ENCODE results near the gene ACSL4.
"Not testable (repeated sequence)": the region's sequence is repeated elsewhere in the genome, so short reads cannot be mapped to it uniquely, and the experiment has no call there.

ACSL4 gene

GRCh38 chrX:109681475-109682081 lies 51.5 kb downstream of the ACSL4 start:
- H3K23ac ChIP-seq (ENCODE audit: low read length) = no peak overlapping the region
- H3K9ac ChIP-seq (ENCODE audit: low read length) = no peak overlapping the region
- H4K8ac ChIP-seq (ENCODE audit: low read depth, low read length) = no peak overlapping the region
- no peak overlapping the region for H3K4me3 ChIP-seq (ENCODE audit: low read length)
- H3K79me2 ChIP-seq (ENCODE audit: control insufficient read depth, insufficient read depth, low read length) = no peaks in the 10 kb centered on the region
- WGBS (ENCODE audit: extremely low coverage, insufficient coverage, low lambda C conversion rate) = no CpG with 5 or more reads among the region's 2 CpGs
- no peak overlapping the region for H3K18ac ChIP-seq (ENCODE audit: low read length)
- H3K4me2 ChIP-seq (ENCODE audit: low read length) = no peak overlapping the region
- H3K27ac ChIP-seq (ENCODE audit: low read depth, low read length) = no peak overlapping the region
- no peak overlapping the region for H2BK120ac ChIP-seq (ENCODE audit: low read depth, low read length)
- no peaks in the 10 kb centered on the region for H3K27me3 ChIP-seq (ENCODE audit: insufficient read depth, low read length, poor library complexity)
- no peaks in the 10 kb centered on the region for H3K36me3 ChIP-seq (ENCODE audit: control insufficient read depth, insufficient read depth, low read length)
- no peaks in the 10 kb centered on the region for H3K4me1 ChIP-seq (ENCODE audit: control insufficient read depth, low read depth, low read length)
- H2BK15ac ChIP-seq (replicated peaks; ENCODE audit: low read depth) = no peak overlapping the region
- no peaks in the 10 kb centered on the region for H3K79me1 ChIP-seq (ENCODE audit: low read length)
- no peak overlapping the region for H4K5ac ChIP-seq (ENCODE audit: low read length)
- DNase-seq = no peak
- no peak overlapping the region for H2AK5ac ChIP-seq (ENCODE audit: low read length)
- H3K4ac ChIP-seq (ENCODE audit: low read depth, low read length) = no peak overlapping the region
- no peak overlapping the region for H2BK5ac ChIP-seq (ENCODE audit: low read length)
- H3K56ac ChIP-seq (ENCODE audit: low read length) = no peak overlapping the region

- no peak for DNase-seq
- Histone ChIP-seq H2AK5ac (ENCODE audit: low read length) (no peak overlapping the region), H2BK5ac (ENCODE audit: low read length) (no peak overlapping the region), H4K8ac (ENCODE audit: low read depth, low read length) (no peak overlapping the region), H3K56ac (ENCODE audit: low read length) (no peak overlapping the region), H3K27ac (ENCODE audit: low read depth, low read length) (no peak overlapping the region), H3K9ac (ENCODE audit: low read length) (no peak overlapping the region), H3K4ac (ENCODE audit: low read depth, low read length) (no peak overlapping the region), H2BK15ac (replicated peaks; ENCODE audit: low read depth) (no peak overlapping the region), H3K4me1 (ENCODE audit: control insufficient read depth, low read depth, low read length) (no peaks in the 10 kb centered on the region), H2BK120ac (ENCODE audit: low read depth, low read length) (no peak overlapping the region), H4K5ac (ENCODE audit: low read length) (no peak overlapping the region), H3K79me1 (ENCODE audit: low read length) (no peaks in the 10 kb centered on the region), H3K4me3 (ENCODE audit: low read length) (no peak overlapping the region), H3K18ac (ENCODE audit: low read length) (no peak overlapping the region), H3K4me2 (ENCODE audit: low read length) (no peak overlapping the region), H3K23ac (ENCODE audit: low read length) (no peak overlapping the region), H3K79me2 (ENCODE audit: control insufficient read depth, insufficient read depth, low read length) (no peaks in the 10 kb centered on the region), H3K36me3 (ENCODE audit: control insufficient read depth, insufficient read depth, low read length) (no peaks in the 10 kb centered on the region), H3K27me3 (ENCODE audit: insufficient read depth, low read length, poor library complexity) (no peaks in the 10 kb centered on the region)
These were observed 53.2 kb downstream of the ACSL4 start for GRCh38 chrX:109679820-109680219.

- H3K36me3 ChIP-seq (ENCODE audit: control insufficient read depth, insufficient read depth, low read length) = no peaks in the 10 kb centered on the region
These were observed 60.8 kb downstream of the ACSL4 start for GRCh38 chrX:109672239-109672638.

GRCh38 chrX:109671170-109671569 lies 61.9 kb downstream of the ACSL4 start:
- not testable (repeated sequence) for H3K79me1 ChIP-seq (ENCODE audit: low read length); DNase-seq; H4K5ac ChIP-seq (ENCODE audit: low read length); H3K79me2 ChIP-seq (ENCODE audit: control insufficient read depth, insufficient read depth, low read length); H2BK15ac ChIP-seq (replicated peaks; ENCODE audit: low read depth); H3K56ac ChIP-seq (ENCODE audit: low read length); H2AK5ac ChIP-seq (ENCODE audit: low read length); H2BK5ac ChIP-seq (ENCODE audit: low read length); H3K9ac ChIP-seq (ENCODE audit: low read length); H3K27ac ChIP-seq (ENCODE audit: low read depth, low read length); H4K8ac ChIP-seq (ENCODE audit: low read depth, low read length); H3K36me3 ChIP-seq (ENCODE audit: control insufficient read depth, insufficient read depth, low read length); H3K4me1 ChIP-seq (ENCODE audit: control insufficient read depth, low read depth, low read length); H3K4me2 ChIP-seq (ENCODE audit: low read length); H3K4ac ChIP-seq (ENCODE audit: low read depth, low read length); H3K23ac ChIP-seq (ENCODE audit: low read length); H2BK120ac ChIP-seq (ENCODE audit: low read depth, low read length); H3K18ac ChIP-seq (ENCODE audit: low read length); H3K4me3 ChIP-seq (ENCODE audit: low read length); H3K27me3 ChIP-seq (ENCODE audit: insufficient read depth, low read length, poor library complexity)
- no CpG with 5 or more reads among the region's 29 CpGs for WGBS (ENCODE audit: extremely low coverage, insufficient coverage, low lambda C conversion rate)

More at GRCh38 chrX:109672239-109672638, 60.8 kb downstream of the ACSL4 start:
- Histone ChIP-seq H4K8ac (ENCODE audit: low read depth, low read length) (peak overlapping the region; percentile 28), H2BK120ac (ENCODE audit: low read depth, low read length) (no peak overlapping the region), H3K4ac (ENCODE audit: low read depth, low read length) (no peak overlapping the region), H3K79me1 (ENCODE audit: low read length) (no peaks in the 10 kb centered on the region), H2AK5ac (ENCODE audit: low read length) (no peak overlapping the region), H3K23ac (ENCODE audit: low read length) (no peak overlapping the region), H3K56ac (ENCODE audit: low read length) (no peak overlapping the region), H4K5ac (ENCODE audit: low read length) (no peak overlapping the region), H3K18ac (ENCODE audit: low read length) (no peak overlapping the region), H3K4me1 (ENCODE audit: control insufficient read depth, low read depth, low read length) (no peaks in the 10 kb centered on the region), H3K79me2 (ENCODE audit: control insufficient read depth, insufficient read depth, low read length) (no peaks in the 10 kb centered on the region), H3K4me2 (ENCODE audit: low read length) (no peak overlapping the region), H3K27ac (ENCODE audit: low read depth, low read length) (no peak overlapping the region), H3K4me3 (ENCODE audit: low read length) (no peak overlapping the region), H3K27me3 (ENCODE audit: insufficient read depth, low read length, poor library complexity) (no peaks in the 10 kb centered on the region), H2BK15ac (replicated peaks; ENCODE audit: low read depth) (no peak overlapping the region), H3K9ac (ENCODE audit: low read length) (no peak overlapping the region), H2BK5ac (ENCODE audit: low read length) (no peak overlapping the region)
- no peak for DNase-seq

GRCh38 chrX:109667986-109668385 lies 65.1 kb downstream of the ACSL4 start:
- Histone ChIP-seq H3K4me2 (ENCODE audit: low read length) (no peak overlapping the region), H2BK120ac (ENCODE audit: low read depth, low read length) (no peak overlapping the region), H3K79me2 (ENCODE audit: control insufficient read depth, insufficient read depth, low read length) (no peaks in the 10 kb centered on the region), H3K36me3 (ENCODE audit: control insufficient read depth, insufficient read depth, low read length) (no peaks in the 10 kb centered on the region), H3K4me3 (ENCODE audit: low read length) (no peak overlapping the region), H3K23ac (ENCODE audit: low read length) (no peak overlapping the region), H3K27me3 (ENCODE audit: insufficient read depth, low read length, poor library complexity) (no peaks in the 10 kb centered on the region), H3K27ac (ENCODE audit: low read depth, low read length) (no peak overlapping the region), H3K9ac (ENCODE audit: low read length) (no peak overlapping the region), H2BK15ac (replicated peaks; ENCODE audit: low read depth) (no peak overlapping the region), H3K4me1 (ENCODE audit: control insufficient read depth, low read depth, low read length) (no peaks in the 10 kb centered on the region), H4K5ac (ENCODE audit: low read length) (no peak overlapping the region), H4K8ac (ENCODE audit: low read depth, low read length) (no peak overlapping the region), H2BK5ac (ENCODE audit: low read length) (no peak overlapping the region), H2AK5ac (ENCODE audit: low read length) (no peak overlapping the region), H3K4ac (ENCODE audit: low read depth, low read length) (no peak overlapping the region), H3K18ac (ENCODE audit: low read length) (no peak overlapping the region), H3K56ac (ENCODE audit: low read length) (no peak overlapping the region), H3K79me1 (ENCODE audit: low read length) (no peaks in the 10 kb centered on the region)
- no CpG with 5 or more reads among the region's 5 CpGs for WGBS (ENCODE audit: extremely low coverage, insufficient coverage, low lambda C conversion rate)
- DNase-seq = no peak

- no peak overlapping the region for H4K8ac ChIP-seq (ENCODE audit: low read depth, low read length)
- no peaks in the 10 kb centered on the region for H3K79me2 ChIP-seq (ENCODE audit: control insufficient read depth, insufficient read depth, low read length)
- H4K5ac ChIP-seq (ENCODE audit: low read length) = no peak overlapping the region
- no peaks in the 10 kb centered on the region for H3K79me1 ChIP-seq (ENCODE audit: low read length)
- H2AK5ac ChIP-seq (ENCODE audit: low read length) = no peak overlapping the region
- no peak for DNase-seq
- no peaks in the 10 kb centered on the region for H3K4me1 ChIP-seq (ENCODE audit: control insufficient read depth, low read depth, low read length)
- no peak overlapping the region for H3K56ac ChIP-seq (ENCODE audit: low read length)
- no peak overlapping the region for H3K9ac ChIP-seq (ENCODE audit: low read length)
- H3K27ac ChIP-seq (ENCODE audit: low read depth, low read length) = no peak overlapping the region
- no peak overlapping the region for H2BK5ac ChIP-seq (ENCODE audit: low read length)
- H2BK15ac ChIP-seq (replicated peaks; ENCODE audit: low read depth) = no peak overlapping the region
- no peaks in the 10 kb centered on the region for H3K27me3 ChIP-seq (ENCODE audit: insufficient read depth, low read length, poor library complexity)
- no peak overlapping the region for H3K23ac ChIP-seq (ENCODE audit: low read length)
- H2BK120ac ChIP-seq (ENCODE audit: low read depth, low read length) = no peak overlapping the region
- H3K4me3 ChIP-seq (ENCODE audit: low read length) = no peak overlapping the region
- no peak overlapping the region for H3K4ac ChIP-seq (ENCODE audit: low read depth, low read length)
- H3K4me2 ChIP-seq (ENCODE audit: low read length) = no peak overlapping the region
- no CpG with 5 or more reads among the region's 2 CpGs for WGBS (ENCODE audit: extremely low coverage, insufficient coverage, low lambda C conversion rate)
- H3K36me3 ChIP-seq (ENCODE audit: control insufficient read depth, insufficient read depth, low read length) = no peaks in the 10 kb centered on the region
- no peak overlapping the region for H3K18ac ChIP-seq (ENCODE audit: low read length)
These were observed 72.5 kb downstream of the ACSL4 start for GRCh38 chrX:109660435-109661143.

Measured in mesendoderm (in vitro differentiated cells).